Glutamatergic neuron (in vitro differentiated cells): Measurements from ENCODE around the gene SEC16A. TPM values are rescaled to one million over a fixed set of nuclear protein-coding genes. Genes with fewer than 3 reads are reported as not detected.

ENCODE experiments used
- DNase-seq: peaks from one replicate; pipeline ENCODE4 v3.0.0; 2022
- H3K27ac Mint-ChIP-seq: one replicate; pipeline ENCODE4 v1.8.0; 2020; ENCODE audit warnings: mild to moderate bottlenecking, mixed read lengths, inconsistent platforms; ENCODE audit not compliant: unreplicated experiment
- H3K27me3 Mint-ChIP-seq: one replicate; pipeline ENCODE4 v1.8.0; 2020; ENCODE audit warnings: mild to moderate bottlenecking, moderate library complexity, mixed read lengths, inconsistent platforms; ENCODE audit not compliant: unreplicated experiment
- H3K36me3 Mint-ChIP-seq: one replicate; pipeline ENCODE4 v1.8.0; 2020; ENCODE audit warnings: mild to moderate bottlenecking, mixed read lengths, inconsistent platforms; ENCODE audit not compliant: unreplicated experiment
- H3K4me1 Mint-ChIP-seq: one replicate; pipeline ENCODE4 v1.8.0; 2020; ENCODE audit warnings: mild to moderate bottlenecking, low read depth, mixed read lengths, inconsistent platforms; ENCODE audit not compliant: unreplicated experiment
- H3K4me3 Mint-ChIP-seq: one replicate; pipeline ENCODE4 v1.8.0; 2020; ENCODE audit warnings: mild to moderate bottlenecking, mixed read lengths, inconsistent platforms; ENCODE audit not compliant: unreplicated experiment
- H3K9me3 Mint-ChIP-seq: one replicate; pipeline ENCODE4 v1.8.0; 2020; ENCODE audit warnings: mild to moderate bottlenecking, moderate library complexity, mixed read lengths, inconsistent platforms; ENCODE audit not compliant: unreplicated experiment
- total RNA-seq: library from RNA; stranded (reverse); fragmentation: NEBNext Ultra II Directional; extraction: Animal tissue kit (Norgen Biotek cat#: 25700); gene quantifications from one replicate; pipeline ENCODE4 v1.2.1, GENCODE V29; 2021; ENCODE audit not compliant: unreplicated experiment
- TF ChIP-seq, protein P1 (sequence below): fragments of 200-600 bp; sonication (generic); IDR thresholded peaks from one replicate; pipeline ENCODE4 v1.5.0; 2021; ENCODE audit not compliant: partially characterized antibody, unreplicated experiment

The SEC16A gene
- total RNA-seq, 1 donor from 2014 or later = 74.3 TPM

- Mint-ChIP-seq H3K4me1 (no peaks in the 10 kb centered on the region), H3K27me3 (peaks cover 2% of the 10 kb centered on the region), H3K4me3 (no peak overlapping the region), H3K36me3 (no peaks in the 10 kb centered on the region), H3K27ac (peak overlapping the region; percentile 59), H3K9me3 (peaks cover 2% of the 10 kb centered on the region)
- DNase-seq = no peak
- TF ChIP-seq, protein P1, sequence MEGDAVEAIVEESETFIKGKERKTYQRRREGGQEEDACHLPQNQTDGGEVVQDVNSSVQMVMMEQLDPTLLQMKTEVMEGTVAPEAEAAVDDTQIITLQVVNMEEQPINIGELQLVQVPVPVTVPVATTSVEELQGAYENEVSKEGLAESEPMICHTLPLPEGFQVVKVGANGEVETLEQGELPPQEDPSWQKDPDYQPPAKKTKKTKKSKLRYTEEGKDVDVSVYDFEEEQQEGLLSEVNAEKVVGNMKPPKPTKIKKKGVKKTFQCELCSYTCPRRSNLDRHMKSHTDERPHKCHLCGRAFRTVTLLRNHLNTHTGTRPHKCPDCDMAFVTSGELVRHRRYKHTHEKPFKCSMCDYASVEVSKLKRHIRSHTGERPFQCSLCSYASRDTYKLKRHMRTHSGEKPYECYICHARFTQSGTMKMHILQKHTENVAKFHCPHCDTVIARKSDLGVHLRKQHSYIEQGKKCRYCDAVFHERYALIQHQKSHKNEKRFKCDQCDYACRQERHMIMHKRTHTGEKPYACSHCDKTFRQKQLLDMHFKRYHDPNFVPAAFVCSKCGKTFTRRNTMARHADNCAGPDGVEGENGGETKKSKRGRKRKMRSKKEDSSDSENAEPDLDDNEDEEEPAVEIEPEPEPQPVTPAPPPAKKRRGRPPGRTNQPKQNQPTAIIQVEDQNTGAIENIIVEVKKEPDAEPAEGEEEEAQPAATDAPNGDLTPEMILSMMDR = no peak
Observed at GRCh38 chr9:136470356-136470755, 12.5 kb downstream of the SEC16A start.

GRCh38 chr9:136467766-136468165 lies 15.1 kb downstream of the SEC16A start:
- H3K27me3 Mint-ChIP-seq = peaks cover 2% of the 10 kb centered on the region
- no peaks in the 10 kb centered on the region for H3K4me1 Mint-ChIP-seq
- H3K9me3 Mint-ChIP-seq = peaks cover 2% of the 10 kb centered on the region
- TF ChIP-seq, protein P1 = no peak
- no peak for DNase-seq
- no peak overlapping the region for H3K4me3 Mint-ChIP-seq
- no peaks in the 10 kb centered on the region for H3K36me3 Mint-ChIP-seq
- H3K27ac Mint-ChIP-seq = no peak overlapping the region

- TF ChIP-seq, protein P1 = no peak
- peaks cover 1% of the 10 kb centered on the region for H3K9me3 Mint-ChIP-seq
- no peaks in the 10 kb centered on the region for H3K36me3 Mint-ChIP-seq
- no peak overlapping the region for H3K27ac Mint-ChIP-seq
- no peaks in the 10 kb centered on the region for H3K4me1 Mint-ChIP-seq
- H3K27me3 Mint-ChIP-seq = no peaks in the 10 kb centered on the region
- no peak overlapping the region for H3K4me3 Mint-ChIP-seq
- no peak for DNase-seq
Observed at GRCh38 chr9:136466155-136466541, 16.7 kb downstream of the SEC16A start.

GRCh38 chr9:136465500-136466154 lies 17.2 kb downstream of the SEC16A start:
- H3K27ac Mint-ChIP-seq = no peak overlapping the region
- H3K4me3 Mint-ChIP-seq = peak overlapping the region; percentile 34
- H3K36me3 Mint-ChIP-seq = no peaks in the 10 kb centered on the region
- no peaks in the 10 kb centered on the region for H3K27me3 Mint-ChIP-seq
- no peaks in the 10 kb centered on the region for H3K9me3 Mint-ChIP-seq
- no peak for DNase-seq
- TF ChIP-seq, protein P1 = no peak
- no peaks in the 10 kb centered on the region for H3K4me1 Mint-ChIP-seq

GRCh38 chr9:136464241-136464640 lies 18.6 kb downstream of the SEC16A start:
- no peaks in the 10 kb centered on the region for H3K36me3 Mint-ChIP-seq
- H3K4me3 Mint-ChIP-seq = no peak overlapping the region
- no peaks in the 10 kb centered on the region for H3K27me3 Mint-ChIP-seq
- no peaks in the 10 kb centered on the region for H3K9me3 Mint-ChIP-seq
- H3K27ac Mint-ChIP-seq = no peak overlapping the region
- no peaks in the 10 kb centered on the region for H3K4me1 Mint-ChIP-seq
- DNase-seq = no peak
- TF ChIP-seq, protein P1 = no peak
